H4 (cell line): ENCODE data around the gene SLC2A5. TPM values are rescaled to one million over a fixed set of nuclear protein-coding genes. Genes with fewer than 3 reads are reported as not detected.
"Not testable (repeated sequence)": the region's sequence is repeated elsewhere in the genome, so short reads cannot be mapped to it uniquely, and the experiment has no call there.

ENCODE experiments used
- DNase-seq: peaks from one replicate; pipeline ENCODE4 v3.0.0-alpha.2; 2015; ENCODE audit warnings: low spot score
- total RNA-seq: library from RNA; depleted of rRNA; stranded (reverse); fragments of >200 nt; shearing (Covaris generic); gene quantifications from 2 replicates; pipeline ENCODE4 v1.2.3, GENCODE V29; 2014; rRNA removed

The SLC2A5 gene
- total RNA-seq, 1 experiment from 2014 or later, result 1.7 TPM

DNA sequence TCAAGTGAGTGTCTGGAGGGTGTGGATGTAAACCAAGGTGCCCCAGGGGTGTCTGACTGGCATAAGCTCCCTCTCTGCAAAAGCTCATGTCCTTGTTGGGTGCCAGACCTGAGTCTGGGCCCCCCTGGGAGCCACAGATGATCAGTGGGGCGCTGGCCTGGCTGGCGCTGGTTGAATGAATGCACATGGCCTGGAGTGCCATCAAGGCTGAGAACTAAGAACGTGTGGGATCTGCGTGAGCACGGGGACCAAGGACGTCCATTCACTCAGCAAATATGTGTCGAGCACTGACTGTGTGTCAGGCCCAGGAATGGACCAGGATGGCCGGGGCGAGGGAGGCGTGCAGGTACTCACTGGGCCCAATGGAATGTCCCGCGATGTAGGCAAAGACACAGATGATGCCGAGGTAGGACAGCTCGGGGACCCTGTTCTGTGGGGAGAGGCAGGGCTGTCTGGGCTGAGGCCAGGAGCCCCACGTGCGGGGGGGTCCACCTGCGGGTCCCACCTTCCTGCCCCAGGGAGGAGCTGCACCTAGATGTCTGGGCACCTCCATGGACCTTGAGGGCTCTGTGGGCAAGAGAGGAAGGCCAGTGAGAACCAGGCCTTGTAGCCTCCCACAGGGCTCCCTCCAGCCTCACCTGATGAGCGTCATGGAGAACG is 62.3 kb downstream of the SLC2A5 start:
- no peak for DNase-seq

DNA sequence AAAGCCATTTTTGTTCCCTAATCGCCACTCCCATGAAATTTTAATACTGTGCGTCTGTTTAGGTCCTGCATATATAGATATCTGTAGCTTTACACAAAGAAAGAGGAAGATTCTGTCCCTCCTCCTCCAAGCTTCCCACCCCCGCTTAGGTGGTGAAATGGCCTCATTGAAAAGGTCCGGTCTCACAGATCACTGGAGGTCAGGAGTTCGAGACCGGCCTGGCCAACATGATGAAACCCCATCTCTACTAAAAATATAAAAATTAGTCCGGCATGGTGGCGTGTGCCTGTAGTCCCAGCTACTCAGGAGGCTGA is 64.1 kb downstream of the SLC2A5 start:
- DNase-seq, result no peak

DNA sequence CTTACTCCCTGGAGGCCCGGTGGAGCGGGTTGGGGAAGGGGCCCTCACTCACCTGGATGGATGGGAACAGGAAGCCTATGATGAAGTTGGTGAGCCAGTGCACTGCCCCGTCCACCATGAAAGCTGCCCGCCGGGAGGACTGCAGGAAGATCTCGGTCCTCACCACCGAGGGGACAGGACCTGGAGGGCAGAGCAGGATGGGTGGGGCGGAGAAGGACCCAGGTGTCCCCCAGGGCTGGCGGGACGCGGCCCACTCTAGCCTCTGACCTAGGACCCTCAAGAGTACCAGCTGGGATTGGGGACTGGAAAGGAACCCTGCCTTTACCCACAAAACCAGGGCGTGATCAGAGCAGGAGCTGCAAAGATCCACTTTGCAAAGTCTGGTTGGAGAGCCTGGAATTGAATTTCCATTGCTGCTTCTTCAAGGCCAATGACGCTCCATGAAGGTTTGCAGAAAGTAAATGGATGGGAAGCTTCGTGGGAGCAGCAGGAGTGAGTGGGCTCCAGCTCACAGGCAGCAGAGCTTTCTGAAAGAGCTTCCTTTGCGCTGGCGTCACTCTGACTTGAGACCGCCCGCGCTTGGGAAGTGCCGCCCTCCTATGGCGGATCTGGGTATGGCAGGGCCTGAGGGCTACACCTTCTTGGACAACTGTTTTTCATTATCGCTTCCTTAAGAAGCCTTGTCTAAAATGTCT is 64.6 kb downstream of the SLC2A5 start:
- DNase-seq, result peak; percentile 79

DNA sequence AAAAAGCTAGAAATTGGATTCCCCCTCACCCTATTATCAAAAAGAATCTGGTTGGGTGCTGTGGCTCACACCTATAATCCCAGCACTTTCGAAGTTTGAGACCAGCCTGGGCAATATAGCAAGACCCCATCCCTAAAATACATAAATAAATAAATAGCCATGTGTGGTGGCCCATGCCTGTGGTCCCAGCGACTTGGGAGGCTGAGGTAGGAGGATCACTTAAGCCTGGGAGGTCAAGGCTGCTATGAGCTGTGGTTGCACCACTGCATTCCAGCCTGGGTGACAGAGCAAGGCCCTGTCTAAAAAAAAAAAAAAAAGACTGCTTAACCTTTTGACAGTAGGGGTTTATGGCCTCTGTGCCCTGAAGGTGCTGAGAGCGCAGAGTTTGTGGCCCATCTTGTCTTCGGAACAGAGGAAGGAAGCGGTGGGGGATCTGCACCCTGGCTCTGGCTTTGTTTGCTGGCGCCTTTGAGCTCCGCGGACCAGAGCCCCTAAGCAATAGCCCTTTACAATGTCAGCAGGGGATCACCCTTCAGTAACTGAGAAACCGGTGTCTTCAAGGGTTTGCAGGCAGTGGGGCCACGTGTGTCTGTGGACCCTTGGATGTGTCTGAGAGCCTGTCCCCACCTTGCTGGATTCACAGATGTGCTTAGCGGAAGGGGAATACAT is 65.3 kb downstream of the SLC2A5 start:
- DNase-seq, result no peak

DNA sequence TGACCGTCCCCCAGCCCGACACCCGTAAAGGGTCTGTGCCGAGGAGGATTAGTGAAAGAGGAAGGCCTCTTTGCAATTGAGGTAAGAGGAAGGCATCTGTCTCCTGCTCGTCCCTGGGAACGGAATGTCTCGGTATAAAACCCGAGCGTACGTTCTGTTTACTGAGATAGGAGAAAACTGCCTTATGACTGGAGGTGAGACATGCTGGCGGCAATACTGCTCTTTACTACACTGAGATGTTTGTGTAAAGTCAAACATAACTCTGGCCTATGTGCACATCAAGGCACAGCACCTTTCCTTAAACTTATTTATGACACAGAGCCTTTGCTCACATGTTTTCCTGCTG is 67.2 kb downstream of the SLC2A5 start:
- DNase-seq, result not testable (repeated sequence)

DNA sequence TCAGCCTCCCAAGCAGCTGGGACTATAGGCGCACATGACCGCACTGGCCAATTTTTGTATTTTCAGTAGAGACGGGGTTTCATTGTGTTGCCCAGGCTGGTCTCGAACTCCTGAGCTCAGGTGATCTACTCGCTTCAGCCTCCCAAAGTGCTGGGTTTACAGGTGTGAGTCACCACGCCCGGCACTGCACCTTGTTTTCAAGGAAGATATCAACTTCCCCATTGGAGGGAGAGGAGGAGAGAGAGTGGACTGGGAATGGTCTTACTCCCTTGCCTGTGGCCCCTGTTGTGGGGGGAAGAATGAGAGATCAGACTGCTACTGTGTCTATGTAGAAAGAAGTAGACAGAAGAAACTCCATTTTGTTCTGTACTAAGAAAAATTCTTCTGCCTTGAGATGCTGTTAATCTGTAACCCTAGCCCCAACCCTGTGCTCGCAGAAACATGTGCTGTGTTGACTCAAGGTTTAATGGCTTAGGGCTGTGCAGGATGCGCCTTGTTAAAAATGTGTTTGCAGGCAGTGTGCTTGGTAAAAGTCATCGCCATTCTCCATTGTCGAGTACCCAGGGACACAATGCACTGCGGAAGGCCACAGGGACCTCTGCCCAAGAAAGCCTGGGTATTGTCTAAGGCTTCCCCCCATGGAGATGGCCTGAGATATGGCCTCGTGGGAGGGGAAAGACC is 67.8 kb downstream of the SLC2A5 start:
- not testable (repeated sequence) for DNase-seq

DNA sequence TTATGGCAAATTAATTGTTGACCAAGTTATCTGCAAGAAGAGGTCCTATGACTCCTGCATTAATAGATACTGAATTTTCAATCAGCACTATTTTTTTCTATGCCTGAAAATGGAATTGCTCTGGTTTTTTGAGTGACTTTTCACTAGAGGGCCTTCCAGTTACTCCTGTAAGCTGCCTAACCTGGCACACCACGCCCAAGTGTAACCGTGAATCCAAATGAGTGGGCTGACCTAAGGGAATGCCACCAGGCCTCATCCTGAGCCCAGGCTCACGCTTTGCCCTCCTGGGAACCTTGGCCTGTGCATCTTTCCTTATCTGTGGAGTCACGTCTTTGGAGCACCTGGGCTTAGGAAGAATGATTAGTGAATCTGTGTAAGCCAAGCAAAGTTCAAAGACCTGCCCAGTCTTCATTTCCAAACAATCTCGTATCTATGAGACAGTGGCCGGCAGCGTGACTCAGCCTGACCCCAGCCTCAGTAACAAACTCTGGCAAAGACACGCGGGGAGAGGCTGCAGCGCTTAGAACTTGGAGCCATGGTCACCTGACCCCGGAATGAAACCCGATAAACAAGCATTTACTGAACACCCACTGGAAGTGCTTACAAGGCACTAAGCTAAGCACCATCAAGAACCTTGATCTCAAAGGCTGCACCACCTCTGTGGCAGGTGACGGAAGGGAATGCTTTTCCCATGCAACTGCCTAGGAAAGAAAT is 75.3 kb downstream of the SLC2A5 start:
- DNase-seq, result not testable (repeated sequence)

DNA sequence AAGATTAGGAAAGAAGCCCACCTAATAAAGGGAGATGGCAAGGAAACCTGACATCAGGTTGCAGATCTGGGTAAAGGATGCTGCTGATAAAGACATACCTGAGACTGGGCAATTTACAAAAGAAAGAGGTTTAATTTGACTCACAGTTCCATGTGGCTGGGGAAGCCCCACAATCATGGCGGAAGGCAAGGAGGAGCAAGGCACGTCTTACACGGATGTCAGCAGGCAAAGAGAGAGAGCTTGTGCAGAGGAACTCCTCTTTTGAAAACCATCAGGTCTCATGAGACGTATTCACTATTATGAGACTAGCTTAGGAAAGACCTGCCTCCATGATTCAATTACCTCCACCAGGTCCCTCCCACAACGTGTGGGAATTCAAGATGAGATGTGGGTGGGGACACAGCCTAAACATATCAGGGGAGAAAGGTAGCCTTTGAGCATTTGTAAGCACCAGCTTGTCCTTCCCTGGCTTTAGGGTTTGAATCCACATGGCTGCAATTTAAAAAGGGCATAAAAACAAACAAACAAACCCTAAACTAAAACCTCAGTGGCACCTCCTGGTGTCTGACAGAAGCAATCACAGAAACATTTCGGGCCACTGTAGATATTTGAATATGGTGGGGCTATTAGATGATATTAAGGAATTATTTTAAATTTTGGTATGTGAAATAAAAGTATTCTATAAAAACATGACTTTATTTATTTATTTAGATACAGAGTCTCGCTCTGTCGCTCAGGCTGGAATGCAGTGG is 76.3 kb downstream of the SLC2A5 start:
- DNase-seq, result no peak

DNA sequence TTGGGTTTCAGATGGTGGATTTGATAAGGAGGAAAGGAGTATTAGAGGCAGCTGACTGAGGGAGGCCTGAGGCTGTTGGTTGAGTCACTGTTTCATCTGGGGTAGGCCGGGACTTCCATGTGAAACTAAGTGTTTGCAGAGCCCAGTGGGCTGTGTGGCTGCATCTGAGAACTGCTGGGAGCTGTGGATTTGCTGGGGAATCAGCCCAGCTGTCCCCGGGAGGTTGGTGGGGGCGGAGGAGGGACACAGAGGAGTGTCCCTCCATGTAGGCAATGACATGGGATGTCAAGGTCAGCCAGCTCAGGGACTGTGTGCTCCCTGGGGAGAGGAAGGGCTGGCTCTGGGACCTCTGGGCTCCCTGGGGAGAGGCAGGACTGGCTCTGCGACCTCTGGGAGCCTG is 79.6 kb downstream of the SLC2A5 start:
- no peak for DNase-seq

DNA sequence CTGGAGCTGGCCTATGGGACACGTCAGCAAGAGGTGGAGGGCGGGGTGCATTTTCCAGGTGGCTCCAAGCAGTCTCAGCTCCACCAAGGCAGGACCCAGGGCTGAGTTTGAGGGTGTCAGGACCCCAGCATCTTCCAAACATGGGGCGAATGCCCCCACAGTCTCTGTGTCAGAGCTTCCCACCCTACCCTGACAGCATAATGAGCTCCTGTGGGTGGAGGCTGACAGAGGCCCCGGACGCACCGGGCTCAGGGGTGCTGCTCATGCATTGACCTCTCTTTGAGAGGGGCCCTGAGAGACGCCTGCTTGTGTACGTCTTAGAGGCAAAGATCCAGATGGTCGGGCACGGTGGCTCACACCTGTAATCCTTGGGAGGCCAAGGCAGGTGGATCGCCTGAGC is 80.4 kb downstream of the SLC2A5 start:
- no peak for DNase-seq

DNA sequence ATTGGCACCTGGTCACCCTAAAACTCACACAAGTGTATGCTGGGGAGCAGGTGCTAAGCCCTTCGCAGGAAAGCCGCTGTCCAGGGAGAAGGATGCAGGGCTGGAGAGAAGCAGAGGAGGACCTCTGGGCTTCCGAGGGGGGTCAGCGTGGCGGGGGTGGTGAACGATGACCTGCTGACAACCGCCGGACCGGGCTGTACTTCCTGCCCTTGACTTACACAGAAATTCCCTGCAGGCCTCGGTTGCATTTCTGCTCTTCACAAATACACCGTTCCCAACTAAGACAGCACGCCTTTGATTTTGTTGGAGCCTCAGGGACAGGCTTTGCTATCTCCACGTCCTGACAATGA is 80.8 kb downstream of the SLC2A5 start:
- DNase-seq, result no peak

DNA sequence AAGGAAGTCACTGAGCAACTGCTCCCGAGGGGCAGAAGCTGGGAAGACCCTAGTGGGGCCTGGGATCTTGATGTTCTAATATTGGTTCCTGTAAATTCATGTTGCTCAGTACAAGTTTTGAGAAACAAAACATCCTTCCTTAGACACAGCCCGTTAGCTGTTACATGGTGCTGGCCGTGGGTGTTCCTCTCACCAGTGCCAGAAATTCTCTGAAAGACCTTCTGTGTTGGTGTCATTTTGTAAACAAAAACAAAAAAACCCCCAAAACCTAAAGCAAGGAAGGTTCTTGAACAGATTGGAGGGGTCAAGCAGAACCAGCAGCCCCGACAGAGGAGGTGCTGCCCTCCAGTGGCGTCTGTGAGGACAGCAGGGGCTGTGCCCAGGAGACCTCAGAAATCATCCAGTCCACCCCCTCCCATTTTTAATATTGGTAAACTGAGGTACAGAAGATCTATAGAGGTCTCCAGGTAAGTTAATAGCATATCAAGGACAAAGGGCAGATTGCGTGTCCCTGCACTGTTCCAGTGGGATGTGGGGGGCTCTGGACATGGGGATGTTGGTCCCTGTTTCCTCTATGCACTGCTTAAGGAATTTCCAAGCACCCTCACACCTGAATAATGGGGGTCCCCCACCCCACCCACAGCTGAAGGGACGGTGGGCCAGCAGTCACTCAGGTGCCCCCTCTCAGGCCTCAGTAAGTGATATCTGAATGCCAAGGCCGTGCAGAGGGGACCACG is 81.4 kb downstream of the SLC2A5 start:
- no peak for DNase-seq

DNA sequence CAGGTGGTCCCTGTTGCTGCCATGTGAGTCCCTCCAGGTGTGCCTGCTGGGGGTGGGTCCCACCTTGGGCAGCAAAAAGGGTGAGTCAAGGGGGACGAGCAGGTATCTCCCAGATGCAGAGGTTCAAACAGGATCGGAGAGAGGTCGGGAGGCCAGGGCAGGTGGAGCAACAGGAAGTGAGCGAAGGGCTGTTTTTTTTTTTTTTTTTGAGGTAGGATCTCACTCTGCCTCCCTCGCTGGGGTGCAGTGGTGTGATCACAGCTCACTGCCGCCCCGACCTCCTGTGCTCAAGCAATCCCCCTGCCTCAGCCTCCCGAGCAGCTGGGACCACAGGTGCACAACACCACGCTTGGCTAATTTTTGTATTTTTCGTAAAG is 82.6 kb downstream of the SLC2A5 start:
- DNase-seq, result no peak

DNA sequence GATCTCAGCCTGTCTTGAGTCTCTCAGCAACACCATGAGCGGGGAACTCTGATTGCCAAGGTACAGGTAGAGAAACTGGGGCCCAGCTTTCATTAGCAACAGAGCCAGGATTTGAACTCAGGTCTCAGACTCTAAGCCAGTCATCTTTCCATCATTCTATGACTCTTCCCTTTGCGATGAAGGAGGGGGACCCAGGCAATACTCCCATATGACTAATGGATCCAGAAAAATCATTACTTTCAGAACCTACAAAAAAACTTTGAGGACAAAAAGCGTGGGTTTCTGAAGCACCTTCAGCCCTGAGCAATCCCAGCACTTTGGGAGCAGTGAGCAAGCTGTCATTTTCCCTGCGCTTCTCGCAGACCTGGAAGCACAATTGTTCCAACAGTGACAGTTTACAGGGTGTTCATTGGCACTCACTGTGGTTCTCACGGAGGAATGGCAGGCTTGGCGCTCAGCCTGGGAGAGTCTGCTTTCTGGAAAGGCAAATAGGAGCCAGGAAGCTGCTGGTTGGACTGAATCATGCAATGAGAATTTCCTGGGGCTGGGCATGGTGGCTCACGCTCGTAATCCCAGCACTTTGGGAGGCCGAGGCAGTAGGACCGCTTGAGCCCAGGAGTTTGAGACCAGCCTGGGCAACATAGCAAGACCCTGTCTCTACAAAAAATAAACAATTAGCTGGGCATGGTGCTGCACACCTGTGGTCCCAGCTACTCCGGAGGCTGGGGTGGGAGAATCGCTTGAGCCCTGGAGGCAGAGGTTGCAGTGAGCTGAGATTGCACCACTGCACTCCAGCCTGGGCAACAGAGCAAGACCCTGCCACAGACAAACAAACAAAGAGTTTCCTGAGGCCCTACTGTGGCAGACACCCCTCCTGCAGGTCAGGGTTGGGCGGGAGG is 83.3 kb downstream of the SLC2A5 start:
- peak; percentile 90 for DNase-seq

Other genes with a start within 250 kb of the SLC2A5 start
- gene ENO1, start 190.9 kb downstream of the SLC2A5 start, total RNA-seq, result 2,952 and 3,019 TPM in 2 replicates
- gene CA6, start 123.8 kb downstream of the SLC2A5 start, total RNA-seq, result not detected in 2 replicates
- gene SLC2A7, start 43.2 kb downstream of the SLC2A5 start, total RNA-seq, result not detected in 2 replicates
- gene GPR157, start 59.5 kb upstream of the SLC2A5 start, total RNA-seq, result 1.9 TPM in 2 replicates
- 10.0 and 10.3 TPM in 2 replicates for gene H6PD, start 165.1 kb upstream of the SLC2A5 start, total RNA-seq
- gene SPSB1, start 223.3 kb upstream of the SLC2A5 start, total RNA-seq, result 10.6 and 12.2 TPM in 2 replicates